ENCODE measurements around the gene BMPR1A. TPM values are rescaled to one million over a fixed set of nuclear protein-coding genes. Genes with fewer than 3 reads are reported as not detected.

The BMPR1A gene
- total RNA-seq, 6 experiments from 2014 or later: 41.9 to 50.5 (median 46.6) TPM

DNA sequence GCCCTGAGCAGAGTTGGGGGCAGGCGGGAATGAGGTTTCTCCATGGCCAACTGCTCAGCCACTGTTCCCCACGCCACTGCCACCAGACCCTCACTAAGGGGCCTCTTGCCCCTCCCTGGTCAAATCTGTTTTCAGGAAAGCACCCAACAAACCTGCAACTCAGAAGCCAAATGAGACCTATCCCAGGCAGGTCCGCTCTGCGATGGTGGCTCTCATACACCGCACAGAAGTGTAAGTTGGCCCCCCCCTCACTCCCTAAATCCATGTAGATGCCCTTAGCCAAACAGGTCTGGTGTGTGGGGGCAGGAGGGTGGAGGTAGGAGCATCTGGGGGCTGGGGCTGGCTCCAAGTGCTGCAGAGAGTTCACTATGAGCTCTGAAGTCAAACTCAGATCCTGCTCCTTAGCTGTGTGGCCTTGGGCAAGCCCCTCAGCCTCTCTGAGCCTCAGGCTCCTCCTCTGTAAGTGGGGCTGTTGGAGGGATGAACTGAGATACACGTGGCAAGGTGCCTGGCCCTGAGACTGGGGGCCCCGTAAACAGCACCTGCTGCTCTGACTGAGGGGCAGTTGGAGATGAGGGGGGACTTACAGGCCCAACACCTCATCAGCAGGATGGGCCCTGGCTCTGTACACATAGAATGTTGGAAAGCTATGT is 199.9 kb downstream of the BMPR1A start:
- TF ChIP-seq, protein P1, sequence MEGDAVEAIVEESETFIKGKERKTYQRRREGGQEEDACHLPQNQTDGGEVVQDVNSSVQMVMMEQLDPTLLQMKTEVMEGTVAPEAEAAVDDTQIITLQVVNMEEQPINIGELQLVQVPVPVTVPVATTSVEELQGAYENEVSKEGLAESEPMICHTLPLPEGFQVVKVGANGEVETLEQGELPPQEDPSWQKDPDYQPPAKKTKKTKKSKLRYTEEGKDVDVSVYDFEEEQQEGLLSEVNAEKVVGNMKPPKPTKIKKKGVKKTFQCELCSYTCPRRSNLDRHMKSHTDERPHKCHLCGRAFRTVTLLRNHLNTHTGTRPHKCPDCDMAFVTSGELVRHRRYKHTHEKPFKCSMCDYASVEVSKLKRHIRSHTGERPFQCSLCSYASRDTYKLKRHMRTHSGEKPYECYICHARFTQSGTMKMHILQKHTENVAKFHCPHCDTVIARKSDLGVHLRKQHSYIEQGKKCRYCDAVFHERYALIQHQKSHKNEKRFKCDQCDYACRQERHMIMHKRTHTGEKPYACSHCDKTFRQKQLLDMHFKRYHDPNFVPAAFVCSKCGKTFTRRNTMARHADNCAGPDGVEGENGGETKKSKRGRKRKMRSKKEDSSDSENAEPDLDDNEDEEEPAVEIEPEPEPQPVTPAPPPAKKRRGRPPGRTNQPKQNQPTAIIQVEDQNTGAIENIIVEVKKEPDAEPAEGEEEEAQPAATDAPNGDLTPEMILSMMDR (IDR thresholded peaks at IDR 0.05): no peak
- H3K27me3 Mint-ChIP-seq (ENCODE audit: insufficient read depth): peaks cover 2% of the 10 kb centered on the region
- H3K36me3 Mint-ChIP-seq (ENCODE audit: low read depth): peaks cover 14% of the 10 kb centered on the region
- H3K4me1 Mint-ChIP-seq (ENCODE audit: low read depth): peaks cover 38% of the 10 kb centered on the region
- H3K9me3 Mint-ChIP-seq: peaks cover 16% of the 10 kb centered on the region
- H3K27ac Mint-ChIP-seq: no peak overlapping the region
- no peak overlapping the region for H3K4me3 Mint-ChIP-seq
- DNase-seq: no peak

DNA sequence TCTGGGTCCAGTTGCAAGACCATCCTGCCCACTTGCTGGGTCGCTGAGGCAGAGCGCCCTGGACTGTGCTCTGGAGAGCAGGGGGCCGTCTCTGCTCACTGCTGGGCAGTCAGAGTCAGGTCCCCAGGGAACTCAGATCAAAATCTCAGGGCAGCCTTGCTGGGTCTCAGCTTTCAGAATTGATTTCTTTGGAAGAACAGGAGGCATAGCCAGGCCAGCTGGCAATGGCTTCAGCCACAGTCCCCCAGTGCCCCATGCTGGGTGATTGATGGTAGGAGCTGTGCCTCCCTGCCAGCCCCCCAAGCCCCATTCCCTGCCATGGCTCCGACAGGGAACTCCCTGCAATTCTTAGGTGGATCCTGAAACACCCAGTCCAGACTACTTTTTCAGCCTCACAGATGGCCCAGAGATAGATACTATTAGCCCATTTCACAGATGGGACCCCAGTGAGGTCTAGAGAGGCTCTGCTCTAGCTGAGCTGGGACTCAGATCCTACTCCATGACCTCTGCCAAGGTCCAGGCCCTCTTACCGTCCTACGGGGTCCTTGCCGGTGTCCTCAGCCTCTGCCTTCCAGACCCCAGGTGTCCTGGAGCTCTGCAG is 200.5 kb downstream of the BMPR1A start:
- H3K4me3 Mint-ChIP-seq: no peak overlapping the region
- H3K27me3 Mint-ChIP-seq (ENCODE audit: insufficient read depth): peaks cover under 1% of the 10 kb centered on the region
- no peak overlapping the region for H3K27ac Mint-ChIP-seq
- DNase-seq: no peak
- TF ChIP-seq, protein P1 (IDR thresholded peaks at IDR 0.05): no peak
- peaks cover 44% of the 10 kb centered on the region for H3K4me1 Mint-ChIP-seq (ENCODE audit: low read depth)
- H3K9me3 Mint-ChIP-seq: peaks cover 11% of the 10 kb centered on the region
- peaks cover 10% of the 10 kb centered on the region for H3K36me3 Mint-ChIP-seq (ENCODE audit: low read depth)

DNA sequence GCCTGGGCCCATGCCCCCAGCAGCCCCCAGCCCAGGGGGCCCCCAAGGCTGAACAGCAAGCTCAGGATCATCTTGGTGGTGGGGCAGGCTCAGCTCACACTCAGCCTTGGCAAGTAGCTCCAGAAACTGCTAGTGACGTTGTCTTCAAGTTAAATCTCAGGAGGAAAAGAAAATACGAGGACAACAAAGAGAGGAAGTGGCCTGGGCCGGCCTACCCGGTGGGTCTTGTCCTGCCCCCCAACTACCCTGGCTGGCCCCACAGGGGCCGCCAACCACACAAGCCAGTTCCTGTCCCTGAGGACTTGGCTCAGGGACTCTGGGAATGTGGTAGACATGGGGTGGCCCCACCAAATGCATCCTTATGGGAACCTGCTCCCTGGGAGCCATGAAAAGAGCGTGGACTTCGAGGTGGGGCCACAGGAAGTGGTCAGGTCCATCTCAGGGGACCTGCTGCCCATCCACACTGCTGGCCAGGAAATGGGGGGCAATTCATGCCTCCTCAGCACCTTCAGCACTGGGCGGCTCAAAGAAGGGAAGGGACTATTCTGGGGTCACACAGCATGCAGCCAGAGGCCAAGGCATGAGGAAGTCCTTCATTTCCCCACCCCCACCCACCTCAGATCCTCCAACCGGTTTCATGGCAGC is 201.2 kb downstream of the BMPR1A start, which contains the start of gene MMRN2:
Gene MMRN2 (minus strand): TSS at position 145 of the 645 bp plus-strand sequence. CDS start 74 bp downstream, at position 71.
- Mint-ChIP-seq H3K36me3 (ENCODE audit: low read depth) (peaks cover 4% of the 10 kb centered on the region; the same call in 1 of the 2 replicates), H3K4me3 (no peak within 1 kb of the TSS), H3K27ac (peak within 1 kb of the TSS; percentile 49; the same call in 1 of the 2 replicates), H3K4me1 (ENCODE audit: low read depth) (peaks cover 45% of the 10 kb centered on the region), H3K9me3 (peaks cover 4% of the 10 kb centered on the region), H3K27me3 (ENCODE audit: insufficient read depth) (no peaks in the 10 kb centered on the region; the same call in 1 of the 2 replicates)
- no peak for DNase-seq
- TF ChIP-seq, protein P1 (IDR thresholded peaks at IDR 0.05): no peak

DNA sequence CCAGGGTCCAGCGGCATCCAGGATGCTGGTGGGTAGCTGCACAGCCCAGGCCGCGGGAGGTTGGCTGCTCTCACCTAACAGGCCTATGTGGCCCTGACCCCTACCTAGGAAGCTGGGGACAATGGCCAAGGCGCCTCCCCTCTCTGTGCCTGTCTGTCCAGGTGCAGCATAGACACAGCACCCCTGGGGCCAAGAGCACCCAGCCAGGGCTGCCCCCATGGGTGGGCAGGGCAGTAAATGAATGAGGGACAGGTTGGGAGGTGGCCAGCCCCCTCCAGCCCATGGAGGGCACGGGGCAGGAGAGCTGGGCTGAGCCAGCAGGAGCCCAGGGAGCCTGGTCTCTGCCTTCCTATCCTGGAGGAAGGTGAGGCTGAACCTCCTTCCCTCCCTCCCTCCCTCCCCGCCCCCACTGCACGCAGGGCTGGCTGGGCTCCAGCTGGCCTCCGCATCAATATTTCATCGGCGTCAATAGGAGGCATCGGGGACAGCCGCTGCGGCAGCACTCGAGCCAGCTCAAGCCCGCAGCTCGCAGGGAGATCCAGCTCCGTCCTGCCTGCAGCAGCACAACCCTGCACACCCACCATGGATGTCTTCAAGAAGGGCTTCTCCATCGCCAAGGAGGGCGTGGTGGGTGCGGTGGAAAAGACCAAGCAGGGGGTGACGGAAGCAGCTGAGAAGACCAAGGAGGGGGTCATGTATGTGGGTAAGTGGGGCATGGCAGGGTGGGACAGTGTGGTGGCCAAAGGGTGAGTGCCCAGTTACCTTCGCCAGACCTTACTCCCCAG is 201.9 kb downstream of the BMPR1A start, which contains the start of gene SNCG:
Gene SNCG (plus strand): TSS at position 484 of the 785 bp plus-strand sequence. CDS start 99 bp downstream, at position 583.
- Mint-ChIP-seq H3K27me3 (ENCODE audit: insufficient read depth) (no peaks in the 10 kb centered on the region; the same call in 1 of the 2 replicates), H3K4me3 (peak within 1 kb of the TSS; percentile 50), H3K4me1 (ENCODE audit: low read depth) (peaks cover 45% of the 10 kb centered on the region), H3K9me3 (no peaks in the 10 kb centered on the region), H3K27ac (peak within 1 kb of the TSS; percentile 92), H3K36me3 (ENCODE audit: low read depth) (no peaks in the 10 kb centered on the region)
- TF ChIP-seq, protein P1 (IDR thresholded peaks at IDR 0.05): no peak
- DNase-seq: no peak
